Measurements from ENCODE around the gene GK2. TPM values are rescaled to one million over a fixed set of nuclear protein-coding genes. Genes with fewer than 3 reads are reported as not detected.

The GK2 gene
- total and polyA plus RNA-seq, 12 donors = not detected

DNA sequence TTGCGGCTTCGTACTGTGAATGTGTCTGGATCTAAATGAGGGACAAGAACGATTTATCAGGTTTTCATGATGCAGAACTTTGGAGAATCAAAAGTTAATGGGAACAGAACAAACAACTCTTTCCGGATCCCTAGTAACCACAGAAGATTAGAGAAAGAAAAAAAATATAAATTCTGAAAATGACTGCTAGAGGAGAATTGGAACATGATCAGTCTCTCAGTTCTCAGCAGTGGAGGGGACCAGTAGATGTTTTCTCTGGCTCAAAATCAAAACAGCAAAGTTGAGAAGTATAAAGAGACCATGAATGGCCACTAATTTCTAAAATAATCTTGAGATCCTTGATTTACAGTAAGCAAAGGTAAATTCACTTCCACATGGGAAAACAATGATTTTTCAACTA, 38.1 kb upstream of the GK2 start:
- no peak overlapping the region for H3K4me3 ChIP-seq
- H3K4me1 ChIP-seq (replicated peaks in 1 of 2) = no peaks in the 10 kb centered on the region
- H3K27me3 ChIP-seq = no peaks in the 10 kb centered on the region
- intact Hi-C loops (cut with DNase I) = no loop called here
- H3K9me3 ChIP-seq (replicated peaks in 1 of 3) = no peaks in the 10 kb centered on the region
- no peak for DNase-seq
- WGBS, 4 donors = 70 to 77% (median 77%) methylated on average over 4 of the region's 4 CpGs
- no peaks in the 10 kb centered on the region for H3K36me3 ChIP-seq (replicated peaks in 1 of 2)
- H3K27ac ChIP-seq = no peak overlapping the region
- no peak for TF ChIP-seq CTCF (IDR thresholded peaks at IDR 0.05)
- TF ChIP-seq POLR2A (IDR thresholded peaks at IDR 0.05) = no peak

DNA sequence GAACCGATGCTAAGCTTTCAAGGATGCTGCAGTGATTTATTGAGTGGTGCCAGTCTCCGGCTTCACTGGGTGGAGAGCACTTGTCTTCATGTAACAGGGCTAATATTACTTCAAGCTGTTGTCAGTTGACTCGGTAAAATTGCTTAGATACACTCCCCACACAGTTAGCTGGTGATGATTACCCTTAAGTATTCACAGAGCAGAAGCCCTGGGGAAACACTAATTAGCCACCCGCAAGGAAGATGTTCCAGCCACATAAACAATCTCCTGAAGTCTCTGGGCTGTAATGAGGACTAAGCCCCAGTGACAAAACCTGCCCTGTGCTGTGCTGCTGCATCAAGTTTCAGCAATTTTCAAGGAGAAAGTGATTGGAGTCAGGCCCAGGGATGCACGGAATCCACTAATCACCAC, 37.3 kb upstream of the GK2 start:
- H3K27me3 ChIP-seq = no peaks in the 10 kb centered on the region
- H3K4me1 ChIP-seq (replicated peaks in 1 of 2) = no peaks in the 10 kb centered on the region
- DNase-seq = no peak
- H3K27ac ChIP-seq = no peak overlapping the region
- WGBS, 4 donors = 28 to 55% (median 45%) methylated on average over 5 of the region's 5 CpGs
- H3K36me3 ChIP-seq (replicated peaks in 1 of 2) = no peaks in the 10 kb centered on the region
- H3K4me3 ChIP-seq = no peak overlapping the region
- intact Hi-C loops (cut with DNase I) = no loop called here
- no peaks in the 10 kb centered on the region for H3K9me3 ChIP-seq (replicated peaks in 1 of 3)
- TF ChIP-seq POLR2A (IDR thresholded peaks at IDR 0.05) (no peak), CTCF (IDR thresholded peaks at IDR 0.05) (no peak)

DNA sequence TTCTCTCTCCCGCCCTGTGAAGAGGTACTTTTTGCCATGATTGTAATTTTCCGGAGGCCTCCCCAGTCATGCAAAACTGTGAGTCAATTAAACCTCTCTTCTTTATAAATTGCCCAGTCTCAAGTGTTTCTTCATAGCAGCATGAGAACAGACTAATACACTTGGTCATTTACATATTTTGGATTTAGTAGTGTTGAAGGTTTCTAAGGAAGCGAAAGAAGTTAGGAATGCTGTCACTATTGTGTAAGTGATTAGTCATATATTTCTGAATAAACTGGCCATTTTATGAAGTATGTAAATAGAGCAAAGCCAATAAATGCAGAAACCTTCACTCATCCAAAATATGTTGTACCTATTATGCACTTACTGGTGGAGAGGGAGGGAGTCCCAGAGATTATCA, 34.4 kb upstream of the GK2 start:
- Histone ChIP-seq H3K4me3 (no peak overlapping the region), H3K9me3 (replicated peaks in 1 of 3) (no peaks in the 10 kb centered on the region), H3K4me1 (replicated peaks in 1 of 2) (no peaks in the 10 kb centered on the region), H3K27ac (no peak overlapping the region), H3K27me3 (no peaks in the 10 kb centered on the region), H3K36me3 (replicated peaks in 1 of 2) (no peaks in the 10 kb centered on the region)
- TF ChIP-seq POLR2A (IDR thresholded peaks at IDR 0.05) (no peak), CTCF (IDR thresholded peaks at IDR 0.05) (no peak)
- WGBS, 4 donors = 86 to 98% (median 92%) methylated on average over 3 of the region's 3 CpGs
- no peak for DNase-seq
- intact Hi-C loops (cut with DNase I) = no loop called here

GRCh38 chr4:79439489-79439888, 31.5 kb upstream of the GK2 start:
- no peaks in the 10 kb centered on the region for H3K4me1 ChIP-seq (replicated peaks in 1 of 2)
- no peaks in the 10 kb centered on the region for H3K9me3 ChIP-seq (replicated peaks in 1 of 3)
- DNase-seq = no peak
- no peak for TF ChIP-seq POLR2A (IDR thresholded peaks at IDR 0.05)
- TF ChIP-seq CTCF (IDR thresholded peaks at IDR 0.05) = no peak
- 82 to 84% (median 83%) methylated on average over 1 of the region's 1 CpG; no CpG with 5 or more reads in 1 of the 4 donors for WGBS, 4 donors
- no peaks in the 10 kb centered on the region for H3K36me3 ChIP-seq (replicated peaks in 1 of 2)
- no peak overlapping the region for H3K27ac ChIP-seq
- intact Hi-C loops (cut with DNase I) = no loop called here
- no peak overlapping the region for H3K4me3 ChIP-seq
- no peaks in the 10 kb centered on the region for H3K27me3 ChIP-seq
